Measurements from ENCODE around the gene E2F4. TPM values are rescaled to one million over a fixed set of nuclear protein-coding genes. Genes with fewer than 3 reads are reported as not detected.
A peak's percentile ranks its signal among the peaks of the same experiment; 100 is the strongest.

Gene E2F4
- total RNA-seq, 2 donors from 2014 or later: 64.6 to 75.1 TPM

DNA sequence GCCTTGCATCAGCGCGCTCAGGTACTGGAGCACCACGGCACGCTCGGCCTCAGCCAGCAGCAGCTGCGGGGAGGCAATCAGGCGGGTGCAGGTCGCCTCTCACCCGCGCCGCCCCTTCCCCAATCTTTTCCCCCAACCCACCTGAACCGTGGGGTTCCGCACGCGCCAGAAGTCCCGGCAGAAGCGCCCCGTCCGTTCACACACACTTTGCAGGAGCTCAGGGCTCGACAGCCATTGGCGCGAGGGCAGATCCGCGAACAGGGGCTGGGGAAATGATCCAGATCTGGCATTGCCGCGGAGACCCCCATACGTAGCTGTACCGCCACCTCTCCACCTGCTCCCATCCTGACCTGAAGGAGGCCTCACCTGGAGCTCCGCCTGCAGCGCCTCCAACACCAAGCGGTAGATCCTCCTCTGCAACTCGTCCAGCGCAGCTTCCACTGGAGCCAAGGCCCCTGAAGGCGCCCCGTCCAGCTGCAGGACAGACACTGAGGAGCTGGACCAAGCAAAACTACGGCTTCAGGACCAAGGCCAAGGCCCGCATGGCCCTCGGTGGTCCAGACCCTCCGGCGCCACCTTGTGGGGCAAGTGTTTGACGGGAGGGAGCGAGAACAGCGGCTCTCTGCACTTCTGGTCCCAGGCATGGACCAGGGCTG lies 6.8 kb upstream of the E2F4 start:
- DNase-seq (peak; percentile 68 to 83 (median 70)), ATAC-seq (peak; percentile 20)
- peak overlapping the region; percentile 83 for H3K27ac Mint-ChIP-seq
- peaks cover 6% of the 10 kb centered on the region for H3K27me3 Mint-ChIP-seq
- no peaks in the 10 kb centered on the region for H3K9me3 ChIP-seq (ENCODE audit: control insufficient read depth, low read length, poor library complexity, severe bottlenecking)
- no peaks in the 10 kb centered on the region for H3K36me3 Mint-ChIP-seq (ENCODE audit: low read depth)
- H3K4me1 Mint-ChIP-seq: peaks cover 9% of the 10 kb centered on the region
- peak overlapping the region; percentile 96 for H3K4me3 Mint-ChIP-seq

DNA sequence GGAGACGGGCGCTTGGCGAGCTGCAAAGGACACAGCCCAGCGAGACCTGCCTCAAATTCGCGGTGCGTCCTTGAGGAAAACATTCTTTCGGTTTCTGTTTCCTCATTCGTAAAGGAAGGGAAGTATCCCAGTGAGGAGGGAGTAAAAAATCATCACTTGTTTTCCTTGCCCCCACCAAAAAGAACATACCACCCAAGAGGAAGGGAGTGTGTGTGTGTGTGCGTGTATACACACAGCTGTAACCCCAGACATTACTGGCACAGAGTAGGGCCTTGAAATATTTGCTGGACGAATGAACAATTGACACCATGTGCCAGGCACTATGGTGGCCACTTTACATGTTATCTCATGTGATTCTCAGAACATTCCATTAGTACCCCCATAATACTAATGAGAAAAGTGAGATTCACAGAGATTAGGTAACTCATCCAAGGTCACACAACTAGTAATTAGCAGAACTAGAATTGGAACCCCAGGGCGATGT lies 6.3 kb upstream of the E2F4 start:
- no peaks in the 10 kb centered on the region for H3K9me3 ChIP-seq (ENCODE audit: control insufficient read depth, low read length, poor library complexity, severe bottlenecking)
- H3K4me3 Mint-ChIP-seq: peak overlapping the region; percentile 96
- peaks cover 6% of the 10 kb centered on the region for H3K27me3 Mint-ChIP-seq
- H3K4me1 Mint-ChIP-seq: peaks cover 9% of the 10 kb centered on the region
- DNase-seq: no peak
- H3K27ac Mint-ChIP-seq: peak overlapping the region; percentile 83
- H3K36me3 Mint-ChIP-seq (ENCODE audit: low read depth): no peaks in the 10 kb centered on the region
- no peak for ATAC-seq

DNA sequence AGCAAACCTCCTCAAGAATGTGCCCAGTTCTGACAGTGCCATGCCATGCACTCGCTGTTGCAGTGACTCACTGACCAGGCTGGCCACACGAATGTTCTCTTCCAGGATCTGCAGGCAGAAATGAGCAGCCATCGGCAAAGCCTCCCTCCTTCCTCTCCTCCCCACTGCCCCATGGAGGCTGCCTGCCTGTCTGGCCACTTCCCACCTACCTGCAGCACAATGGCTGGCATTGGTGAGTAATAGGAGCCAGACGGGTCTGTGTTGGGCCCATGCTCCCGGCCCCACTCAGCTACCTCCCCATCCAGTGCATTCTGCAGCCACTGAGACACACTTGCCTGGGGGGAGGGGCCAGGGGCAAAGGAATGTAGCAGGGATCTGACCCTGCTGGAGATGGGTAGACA lies 5.4 kb upstream of the E2F4 start:
- ATAC-seq: no peak
- H3K36me3 Mint-ChIP-seq (ENCODE audit: low read depth): no peaks in the 10 kb centered on the region
- peaks cover 12% of the 10 kb centered on the region for H3K4me1 Mint-ChIP-seq
- peaks cover 6% of the 10 kb centered on the region for H3K27me3 Mint-ChIP-seq
- no peaks in the 10 kb centered on the region for H3K9me3 ChIP-seq (ENCODE audit: control insufficient read depth, low read length, poor library complexity, severe bottlenecking)
- H3K4me3 Mint-ChIP-seq: no peak overlapping the region
- DNase-seq: no peak
- no peak overlapping the region for H3K27ac Mint-ChIP-seq

DNA sequence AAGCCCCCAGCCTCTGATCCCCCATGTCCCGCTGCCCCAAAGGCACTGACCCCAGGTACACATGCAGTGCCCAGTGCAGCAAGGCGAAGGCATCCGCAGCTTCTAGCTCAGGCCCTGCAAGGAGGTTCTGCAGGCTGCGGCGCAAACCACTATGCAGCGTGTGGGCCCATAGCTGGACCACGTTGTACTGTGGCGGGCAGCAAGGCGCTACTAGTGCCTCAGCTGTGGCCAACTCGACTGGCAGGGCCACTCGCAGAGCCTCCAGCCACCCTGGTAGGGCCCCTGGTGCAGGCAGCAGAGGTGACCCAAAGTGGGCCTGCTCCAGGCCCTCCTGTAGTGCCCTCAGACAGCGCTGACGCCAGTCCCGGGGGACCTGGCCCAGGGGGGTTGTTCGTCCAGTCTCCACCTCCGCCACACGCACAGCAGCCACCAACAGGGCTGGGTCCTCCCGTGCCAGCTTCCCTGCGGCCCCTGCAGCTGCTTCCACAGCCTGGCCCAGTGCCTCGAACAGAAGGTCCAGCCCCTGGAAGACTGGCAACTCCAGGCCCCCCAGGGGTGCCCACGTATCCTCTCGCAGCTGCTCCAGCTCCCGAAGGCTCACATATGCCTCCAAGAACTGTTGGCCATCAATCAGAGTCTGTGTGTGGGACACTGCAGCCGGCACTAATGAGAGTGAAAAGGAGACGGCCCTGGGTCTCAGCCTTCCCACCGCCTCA lies 4.6 kb upstream of the E2F4 start:
- no peak for ATAC-seq
- Mint-ChIP-seq H3K27ac (no peak overlapping the region), H3K4me3 (no peak overlapping the region)

DNA sequence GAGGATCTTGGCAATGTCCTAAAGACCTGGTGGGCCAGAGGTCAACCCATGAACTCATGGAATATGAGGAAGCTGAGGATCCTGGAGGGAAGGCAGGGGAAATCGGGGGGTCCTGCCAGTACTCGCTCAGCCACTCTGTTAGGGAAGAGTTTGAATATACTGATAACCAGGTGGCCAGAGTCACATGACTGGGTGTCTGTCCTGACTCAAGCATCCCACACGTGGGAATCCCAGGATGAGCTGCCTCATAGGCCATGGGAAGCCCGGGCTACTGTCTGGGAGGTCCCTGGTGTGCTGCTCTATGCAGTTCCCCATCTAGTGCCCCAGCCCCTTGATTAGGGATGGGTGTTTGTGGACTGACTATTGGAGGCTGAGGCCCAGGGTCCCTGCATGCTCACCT lies 3.6 kb upstream of the E2F4 start:
- peaks cover 21% of the 10 kb centered on the region for H3K4me1 Mint-ChIP-seq
- H3K9me3 ChIP-seq (ENCODE audit: control insufficient read depth, low read length, poor library complexity, severe bottlenecking): peaks cover 3% of the 10 kb centered on the region
- no peak for DNase-seq
- no peak for ATAC-seq
- H3K36me3 Mint-ChIP-seq (ENCODE audit: low read depth): no peaks in the 10 kb centered on the region
- H3K4me3 Mint-ChIP-seq: no peak overlapping the region
- no peak overlapping the region for H3K27ac Mint-ChIP-seq
- H3K27me3 Mint-ChIP-seq: peaks cover 6% of the 10 kb centered on the region

More for the DNA sequence above, 4.6 kb upstream of the E2F4 start:
- H3K9me3 ChIP-seq (ENCODE audit: control insufficient read depth, low read length, poor library complexity, severe bottlenecking): peaks cover under 1% of the 10 kb centered on the region
- H3K27me3 Mint-ChIP-seq: peaks cover 6% of the 10 kb centered on the region
- no peaks in the 10 kb centered on the region for H3K36me3 Mint-ChIP-seq (ENCODE audit: low read depth)
- no peak for DNase-seq
- peaks cover 16% of the 10 kb centered on the region for H3K4me1 Mint-ChIP-seq

DNA sequence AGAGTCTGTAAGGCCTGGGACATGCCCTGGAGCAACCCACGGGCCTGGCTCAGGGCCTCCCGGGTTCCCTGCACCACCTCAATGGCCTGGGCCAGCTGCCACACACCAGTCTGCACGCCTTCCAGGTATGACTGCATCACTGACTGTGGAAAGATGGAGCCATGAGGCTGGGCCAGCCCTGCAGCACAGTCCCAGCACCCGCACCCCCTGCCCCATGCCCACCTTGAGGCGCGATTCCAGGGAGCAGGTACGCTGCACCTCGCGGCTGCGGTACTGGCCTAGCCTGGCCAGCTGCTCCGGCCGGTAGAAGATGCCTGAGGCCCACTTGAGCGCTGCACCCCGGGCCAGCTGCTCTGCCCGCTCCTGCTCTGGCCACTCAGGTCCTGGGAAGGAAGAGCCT lies 3.2 kb upstream of the E2F4 start:
- Mint-ChIP-seq H3K27ac (no peak overlapping the region), H3K4me1 (peaks cover 25% of the 10 kb centered on the region), H3K36me3 (ENCODE audit: low read depth) (no peaks in the 10 kb centered on the region), H3K27me3 (peaks cover 6% of the 10 kb centered on the region), H3K4me3 (no peak overlapping the region)
- peaks cover 3% of the 10 kb centered on the region for H3K9me3 ChIP-seq (ENCODE audit: control insufficient read depth, low read length, poor library complexity, severe bottlenecking)
- no peak for DNase-seq
- ATAC-seq: no peak

DNA sequence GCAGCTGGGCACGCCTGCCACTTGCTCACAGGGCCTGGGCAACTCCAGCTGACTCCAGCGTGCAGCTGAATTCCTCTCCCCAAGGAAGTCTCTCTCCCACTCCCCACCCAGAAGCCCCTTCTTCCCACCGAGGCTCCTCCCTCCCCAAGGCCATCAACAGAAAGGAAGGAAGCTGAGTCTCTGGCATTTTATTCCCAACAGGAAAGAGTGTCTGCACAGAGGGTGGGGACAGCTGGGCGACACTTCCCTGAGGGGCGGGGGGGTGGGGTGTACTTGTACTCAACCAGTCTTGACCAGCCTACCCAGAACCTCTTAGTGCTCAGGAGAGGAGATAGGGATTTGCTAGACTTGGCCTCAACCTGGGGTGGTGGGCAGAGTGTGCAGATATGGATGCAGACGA lies 1.9 kb upstream of the E2F4 start, which contains the start of gene EXOC3L1:
Gene EXOC3L1, minus strand, starts transcription at position 96 of the 400 bp plus-strand sequence. CDS start 460 bp downstream, outside the sequence.
- Mint-ChIP-seq H3K4me3 (no peak within 1 kb of the TSS), H3K4me1 (peaks cover 28% of the 10 kb centered on the region), H3K27ac (no peak within 1 kb of the TSS), H3K27me3 (peaks cover 6% of the 10 kb centered on the region), H3K36me3 (ENCODE audit: low read depth) (no peaks in the 10 kb centered on the region)
- no peak for DNase-seq
- H3K9me3 ChIP-seq (ENCODE audit: control insufficient read depth, low read length, poor library complexity, severe bottlenecking): peaks cover 3% of the 10 kb centered on the region
- no peak for ATAC-seq

DNA sequence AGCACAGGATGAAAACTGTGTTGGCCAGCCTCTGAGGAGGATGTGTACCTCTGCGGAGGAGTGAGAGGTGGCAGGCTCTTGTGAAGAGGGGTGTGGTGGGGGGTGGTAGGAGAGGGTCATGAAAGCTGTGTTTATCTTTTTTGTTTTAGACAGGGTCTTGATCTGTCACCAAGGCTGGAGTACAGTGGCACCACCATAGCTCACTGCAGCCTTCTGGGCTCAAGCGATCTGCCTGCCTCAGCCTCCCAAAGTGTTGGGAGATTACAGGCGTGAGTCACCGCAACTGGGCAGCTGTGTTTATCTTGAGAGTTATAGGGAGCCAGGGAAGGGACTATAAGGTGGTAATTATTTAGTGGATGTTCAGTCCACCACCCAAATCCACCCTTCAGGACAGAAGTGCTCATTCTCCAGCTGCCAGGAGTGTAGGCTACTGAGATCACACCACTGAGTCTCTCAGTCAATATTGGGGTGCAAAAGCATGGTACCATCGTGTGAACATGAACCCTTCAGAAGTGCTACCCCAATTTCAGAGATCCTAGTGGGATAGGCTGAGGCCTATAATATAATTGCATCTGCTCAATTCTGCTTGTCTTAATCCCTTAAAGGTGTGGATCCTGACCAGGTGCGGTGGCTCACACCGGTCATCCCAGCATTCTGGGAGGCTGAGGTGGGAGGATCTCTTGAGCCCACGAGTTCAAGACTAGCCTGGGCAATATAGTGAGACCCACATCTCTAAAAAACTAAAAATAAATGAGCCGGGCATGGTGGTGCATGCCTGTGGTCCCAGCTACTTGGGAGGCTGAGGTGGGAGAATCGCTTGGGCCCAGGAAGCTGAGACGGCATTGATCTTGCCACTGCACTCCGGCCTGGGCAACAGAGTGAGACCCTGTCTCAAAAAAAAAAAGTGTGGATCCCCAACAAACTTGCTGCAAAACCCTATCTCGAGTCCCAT lies 1.2 kb upstream of the E2F4 start:
- DNase-seq (no peak), ATAC-seq (no peak)
- H3K36me3 Mint-ChIP-seq (ENCODE audit: low read depth): no peaks in the 10 kb centered on the region
- H3K4me1 Mint-ChIP-seq: peaks cover 24% of the 10 kb centered on the region
- no peaks in the 10 kb centered on the region for H3K27me3 Mint-ChIP-seq
- H3K4me3 Mint-ChIP-seq: no peak overlapping the region
- peak overlapping the region; percentile 81 for H3K27ac Mint-ChIP-seq
- H3K9me3 ChIP-seq (ENCODE audit: control insufficient read depth, low read length, poor library complexity, severe bottlenecking): peaks cover 3% of the 10 kb centered on the region

DNA sequence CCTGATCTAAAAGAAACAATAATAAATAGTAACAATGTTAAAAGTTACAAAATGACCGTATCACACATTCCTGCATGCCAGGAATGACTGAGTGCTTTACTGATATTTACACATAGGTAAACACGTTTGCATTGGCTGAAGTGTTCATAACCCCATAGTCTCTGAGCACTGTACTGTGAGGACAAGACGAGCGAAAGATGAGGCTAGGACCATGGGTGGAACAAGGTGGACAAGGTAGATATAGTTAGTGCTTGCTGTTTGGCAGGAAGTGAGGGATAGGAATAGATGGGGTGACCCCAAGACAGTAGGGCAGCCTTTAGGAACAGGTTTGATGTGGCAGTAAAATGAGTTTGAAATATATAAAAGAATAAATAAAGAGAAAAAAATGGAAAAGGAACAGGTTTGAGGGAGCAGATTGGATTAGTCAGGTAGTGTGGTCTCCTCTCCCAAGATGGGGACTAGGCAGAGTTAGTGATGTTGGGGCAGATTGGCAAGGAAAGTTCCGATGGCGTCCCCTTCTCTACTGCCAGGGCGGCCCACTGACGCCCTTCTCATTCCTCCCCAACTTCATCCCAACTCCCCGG lies 452 bp upstream of the E2F4 start:
- H3K27ac Mint-ChIP-seq: peak overlapping the region; percentile 81
- no peaks in the 10 kb centered on the region for H3K27me3 Mint-ChIP-seq
- H3K36me3 Mint-ChIP-seq (ENCODE audit: low read depth): peaks cover 3% of the 10 kb centered on the region
- peaks cover 3% of the 10 kb centered on the region for H3K9me3 ChIP-seq (ENCODE audit: control insufficient read depth, low read length, poor library complexity, severe bottlenecking)
- DNase-seq (no peak), ATAC-seq (no peak)
- H3K4me1 Mint-ChIP-seq: peaks cover 29% of the 10 kb centered on the region
- H3K4me3 Mint-ChIP-seq: peak overlapping the region; percentile 94

DNA sequence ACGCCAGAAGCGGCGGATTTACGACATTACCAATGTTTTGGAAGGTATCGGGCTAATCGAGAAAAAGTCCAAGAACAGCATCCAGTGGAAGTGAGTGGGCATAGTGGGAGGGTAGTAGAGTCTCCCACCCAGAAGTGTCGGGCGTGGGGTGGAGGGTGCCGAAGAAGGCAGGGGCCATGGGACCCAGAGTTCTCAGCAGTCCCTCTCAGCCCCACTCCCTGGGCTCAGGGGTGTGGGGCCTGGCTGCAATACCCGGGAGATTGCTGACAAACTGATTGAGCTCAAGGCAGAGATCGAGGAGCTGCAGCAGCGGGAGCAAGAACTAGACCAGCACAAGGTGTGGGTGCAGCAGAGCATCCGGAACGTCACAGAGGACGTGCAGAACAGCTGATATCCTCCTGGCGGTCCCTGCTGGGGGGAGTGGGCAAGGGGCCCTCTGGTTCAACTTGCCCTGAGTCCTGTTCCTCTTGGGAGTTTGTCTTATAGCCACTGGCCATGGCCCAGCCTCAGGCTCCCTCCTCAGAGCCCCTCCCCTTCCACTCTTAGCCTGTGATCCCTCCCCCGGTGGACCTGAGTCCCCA lies 916 bp downstream of the E2F4 start:
- peaks cover 3% of the 10 kb centered on the region for H3K9me3 ChIP-seq (ENCODE audit: control insufficient read depth, low read length, poor library complexity, severe bottlenecking)
- Mint-ChIP-seq H3K27me3 (no peaks in the 10 kb centered on the region), H3K27ac (peak overlapping the region; percentile 81), H3K4me3 (peak overlapping the region; percentile 94), H3K4me1 (peaks cover 33% of the 10 kb centered on the region), H3K36me3 (ENCODE audit: low read depth) (peaks cover 3% of the 10 kb centered on the region)
- ATAC-seq (peak; percentile 48), DNase-seq (no peak)

DNA sequence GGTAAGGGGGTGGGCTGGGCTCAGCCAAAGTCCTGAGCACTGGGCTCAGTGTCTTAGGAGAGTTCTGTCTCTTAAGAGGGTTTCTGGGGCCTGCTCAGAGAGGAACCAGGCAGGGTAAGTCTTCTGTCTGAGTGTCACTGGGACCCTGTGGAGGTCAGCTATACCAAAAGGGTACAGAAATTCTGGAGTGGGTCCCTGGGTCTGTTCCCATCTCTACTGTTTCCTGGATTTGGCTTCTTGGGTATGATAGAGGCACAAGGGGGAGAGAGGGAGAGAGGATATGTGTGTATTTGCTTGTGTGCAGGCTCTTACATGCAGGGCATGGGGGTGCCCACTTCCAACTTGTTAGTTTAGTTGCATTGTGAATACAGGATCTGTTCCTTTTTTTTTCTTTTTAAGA lies 1.6 kb downstream of the E2F4 start:
- H3K4me1 Mint-ChIP-seq: peaks cover 37% of the 10 kb centered on the region
- DNase-seq: no peak
- H3K27me3 Mint-ChIP-seq: no peaks in the 10 kb centered on the region
- peaks cover 3% of the 10 kb centered on the region for H3K9me3 ChIP-seq (ENCODE audit: control insufficient read depth, low read length, poor library complexity, severe bottlenecking)
- peaks cover 3% of the 10 kb centered on the region for H3K36me3 Mint-ChIP-seq (ENCODE audit: low read depth)
- peak overlapping the region; percentile 94 for H3K4me3 Mint-ChIP-seq
- no peak for ATAC-seq
- H3K27ac Mint-ChIP-seq: peak overlapping the region; percentile 81

DNA sequence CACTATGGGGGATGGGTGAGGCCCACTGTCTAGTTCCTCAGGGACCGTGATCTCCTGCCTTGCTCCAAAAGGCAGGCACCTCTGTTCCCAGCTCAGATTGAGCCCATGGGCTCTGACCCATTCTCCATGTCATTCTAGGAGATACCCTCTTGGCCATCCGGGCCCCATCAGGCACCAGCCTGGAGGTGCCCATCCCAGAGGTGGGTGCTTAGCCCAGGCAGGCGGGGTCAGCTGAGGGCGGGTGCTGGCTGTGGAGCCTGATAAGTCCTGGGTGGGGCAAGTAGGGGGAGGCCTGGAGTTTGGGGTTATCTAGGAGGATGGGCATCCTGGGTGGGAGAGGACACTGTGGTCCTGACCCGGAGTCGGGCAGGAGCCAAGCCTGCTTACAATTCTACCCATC lies 2.3 kb downstream of the E2F4 start:
- Mint-ChIP-seq H3K4me3 (peak overlapping the region; percentile 94), H3K4me1 (peaks cover 37% of the 10 kb centered on the region), H3K27ac (peak overlapping the region; percentile 81), H3K27me3 (no peaks in the 10 kb centered on the region), H3K36me3 (ENCODE audit: low read depth) (peaks cover 3% of the 10 kb centered on the region)
- ATAC-seq (no peak), DNase-seq (no peak)
- H3K9me3 ChIP-seq (ENCODE audit: control insufficient read depth, low read length, poor library complexity, severe bottlenecking): peaks cover 3% of the 10 kb centered on the region
